Measurements from ENCODE around the gene NR2F1-AS1. TPM values are rescaled to one million over a fixed set of nuclear protein-coding genes. Genes with fewer than 3 reads are reported as not detected.
"Not testable (repeated sequence)": the region's sequence is repeated elsewhere in the genome, so short reads cannot be mapped to it uniquely, and the experiment has no call there.

NR2F1-AS1 gene
- total RNA-seq, 1 donor from 2014 or later = 13.6 TPM

DNA sequence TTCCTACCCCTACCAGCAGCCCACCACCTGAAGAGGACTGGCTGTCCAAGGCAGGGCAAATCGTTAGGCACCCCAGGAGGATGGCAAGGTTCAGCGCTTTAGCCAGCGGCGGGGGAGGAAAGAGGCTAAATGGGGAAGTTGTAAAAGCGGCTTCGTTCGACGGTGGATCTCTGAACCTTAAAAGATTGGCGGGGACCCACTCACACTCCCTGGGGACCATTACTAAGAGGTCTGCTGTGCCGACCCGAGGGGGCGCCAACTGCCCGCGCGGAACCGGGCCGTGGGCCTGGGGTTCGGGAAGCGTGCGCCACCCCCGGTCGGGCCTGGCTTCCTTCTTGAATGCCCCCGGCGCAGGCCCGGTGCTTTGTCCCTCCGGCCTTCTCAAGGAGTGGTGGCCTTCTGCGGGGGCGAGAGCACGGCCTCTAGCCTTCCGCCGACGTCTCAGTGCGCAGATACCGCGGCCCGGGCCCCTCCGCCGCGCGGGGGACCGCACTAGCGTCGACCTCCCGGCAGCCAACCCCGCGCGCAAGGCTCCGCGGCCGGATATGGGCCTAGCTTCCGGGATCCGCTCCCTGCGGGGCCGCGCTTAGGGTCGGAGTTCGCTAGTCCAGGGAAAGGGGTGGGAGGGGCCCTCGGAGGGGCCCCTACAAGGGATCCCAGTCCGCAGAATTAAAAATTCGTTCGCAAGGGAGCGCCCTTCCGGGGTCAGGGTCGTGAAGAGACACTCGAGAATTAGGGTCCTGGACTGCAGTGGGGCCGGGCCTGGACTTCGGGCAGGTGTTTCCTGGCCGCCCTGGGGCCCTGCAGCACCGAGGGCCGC, 10.5 kb downstream of the NR2F1-AS1 start:
- DNase-seq (ENCODE audit: low spot score in 2 of 2, unreplicated experiment in 2 of 2) = no peak
- peaks cover 71% of the 10 kb centered on the region for H3K27me3 Mint-ChIP-seq (ENCODE audit: low read depth)
- H3K4me3 Mint-ChIP-seq = peak overlapping the region; percentile 33
- H3K9me3 Mint-ChIP-seq = no peaks in the 10 kb centered on the region
- H3K36me3 Mint-ChIP-seq = no peaks in the 10 kb centered on the region
- peaks cover 35% of the 10 kb centered on the region for H3K4me1 Mint-ChIP-seq
- TF ChIP-seq, protein P1, sequence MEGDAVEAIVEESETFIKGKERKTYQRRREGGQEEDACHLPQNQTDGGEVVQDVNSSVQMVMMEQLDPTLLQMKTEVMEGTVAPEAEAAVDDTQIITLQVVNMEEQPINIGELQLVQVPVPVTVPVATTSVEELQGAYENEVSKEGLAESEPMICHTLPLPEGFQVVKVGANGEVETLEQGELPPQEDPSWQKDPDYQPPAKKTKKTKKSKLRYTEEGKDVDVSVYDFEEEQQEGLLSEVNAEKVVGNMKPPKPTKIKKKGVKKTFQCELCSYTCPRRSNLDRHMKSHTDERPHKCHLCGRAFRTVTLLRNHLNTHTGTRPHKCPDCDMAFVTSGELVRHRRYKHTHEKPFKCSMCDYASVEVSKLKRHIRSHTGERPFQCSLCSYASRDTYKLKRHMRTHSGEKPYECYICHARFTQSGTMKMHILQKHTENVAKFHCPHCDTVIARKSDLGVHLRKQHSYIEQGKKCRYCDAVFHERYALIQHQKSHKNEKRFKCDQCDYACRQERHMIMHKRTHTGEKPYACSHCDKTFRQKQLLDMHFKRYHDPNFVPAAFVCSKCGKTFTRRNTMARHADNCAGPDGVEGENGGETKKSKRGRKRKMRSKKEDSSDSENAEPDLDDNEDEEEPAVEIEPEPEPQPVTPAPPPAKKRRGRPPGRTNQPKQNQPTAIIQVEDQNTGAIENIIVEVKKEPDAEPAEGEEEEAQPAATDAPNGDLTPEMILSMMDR (IDR thresholded peaks at IDR 0.05; ENCODE audit: unreplicated experiment) = no peak
- no peak overlapping the region for H3K27ac Mint-ChIP-seq

DNA sequence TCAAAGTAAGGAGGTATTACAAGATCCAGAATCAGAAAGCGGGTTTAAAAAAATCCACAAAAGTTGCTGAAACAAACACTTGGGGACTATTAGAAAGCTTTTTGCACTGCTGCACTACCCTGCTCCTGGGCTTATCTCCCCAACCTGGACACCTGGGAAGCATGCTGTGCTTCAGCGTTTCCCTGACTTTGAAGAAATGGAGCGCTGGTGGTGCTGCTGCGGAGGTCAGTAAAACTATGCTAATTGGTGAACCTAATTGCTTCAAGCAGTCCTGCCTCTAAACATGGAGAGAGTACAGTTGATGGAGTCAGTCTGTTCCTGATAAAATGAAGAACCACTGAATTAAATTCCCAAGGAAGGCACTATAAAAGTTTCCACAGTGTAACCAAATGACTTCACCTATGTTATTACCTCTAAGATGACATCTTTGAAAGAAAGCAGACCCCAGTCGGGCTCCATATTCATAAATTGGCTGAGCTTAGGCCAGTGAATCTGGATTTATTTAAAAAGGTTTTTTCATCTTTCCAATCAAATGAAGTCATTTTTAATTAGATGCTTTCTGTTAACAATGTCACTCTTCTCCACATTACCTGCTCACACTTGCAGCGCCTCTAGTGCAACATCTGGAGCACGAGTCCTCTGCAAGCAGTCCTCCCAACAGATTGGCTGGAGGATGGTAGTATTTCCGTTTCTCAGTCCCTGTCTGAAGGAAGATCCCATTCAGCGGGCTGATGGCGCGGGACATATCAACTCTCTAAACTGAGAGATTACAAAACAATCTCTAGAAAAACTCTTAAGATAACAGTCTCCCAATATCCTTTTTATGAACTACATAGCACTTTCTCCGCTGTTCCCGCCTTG, 11.5 kb downstream of the NR2F1-AS1 start:
- DNase-seq (ENCODE audit: low spot score in 2 of 2, unreplicated experiment in 2 of 2) = no peak
- Mint-ChIP-seq H3K4me1 (peaks cover 33% of the 10 kb centered on the region), H3K4me3 (peak overlapping the region; percentile 33), H3K27ac (no peak overlapping the region), H3K27me3 (ENCODE audit: low read depth) (peaks cover 61% of the 10 kb centered on the region), H3K36me3 (no peaks in the 10 kb centered on the region), H3K9me3 (peaks cover 1% of the 10 kb centered on the region)
- TF ChIP-seq, protein P1 (IDR thresholded peaks at IDR 0.05; ENCODE audit: unreplicated experiment) = no peak

DNA sequence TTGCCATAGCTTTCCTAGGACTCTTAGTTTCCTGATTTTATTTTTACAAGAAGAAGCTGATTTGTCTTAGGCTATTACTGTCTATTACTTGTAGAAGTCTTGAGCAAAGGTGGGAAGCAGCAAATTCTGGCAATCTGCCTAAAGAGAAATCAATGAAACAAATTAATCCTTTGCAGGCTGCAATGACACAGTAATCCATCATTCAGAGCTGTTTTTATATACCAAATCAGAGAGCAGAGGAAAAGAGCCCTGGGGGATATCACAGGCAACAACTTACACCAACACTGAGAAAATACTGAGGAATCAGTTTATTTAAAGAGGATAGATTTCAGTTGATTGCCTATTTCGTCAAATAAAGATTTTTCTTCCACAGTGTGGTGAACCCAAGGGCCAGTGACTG, 13.6 kb downstream of the NR2F1-AS1 start:
- peaks cover 6% of the 10 kb centered on the region for H3K36me3 Mint-ChIP-seq
- TF ChIP-seq, protein P1 (IDR thresholded peaks at IDR 0.05; ENCODE audit: unreplicated experiment) = no peak
- H3K27me3 Mint-ChIP-seq (ENCODE audit: low read depth) = peaks cover 40% of the 10 kb centered on the region
- H3K27ac Mint-ChIP-seq = no peak overlapping the region
- H3K9me3 Mint-ChIP-seq = peaks cover 5% of the 10 kb centered on the region
- peaks cover 19% of the 10 kb centered on the region for H3K4me1 Mint-ChIP-seq
- DNase-seq (ENCODE audit: low spot score in 2 of 2, unreplicated experiment in 2 of 2) = no peak
- no peak overlapping the region for H3K4me3 Mint-ChIP-seq

DNA sequence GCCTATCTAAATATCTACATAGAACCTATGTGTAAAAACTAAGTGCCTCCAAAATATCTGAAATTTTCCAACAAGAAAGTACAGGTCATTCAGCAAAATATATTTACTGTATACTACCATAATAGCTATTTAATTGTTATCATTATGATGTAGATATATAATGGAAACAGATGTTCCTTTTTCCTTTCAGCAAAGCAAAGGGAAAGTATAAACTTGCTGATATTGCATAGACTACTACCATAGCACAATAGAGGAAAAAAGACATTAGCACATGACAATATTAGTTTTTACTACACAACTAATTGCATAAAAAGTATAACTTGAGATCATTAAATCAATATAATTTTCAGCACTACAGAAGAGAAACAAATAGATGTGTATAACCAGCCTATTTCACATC, 14.9 kb downstream of the NR2F1-AS1 start:
- peaks cover 5% of the 10 kb centered on the region for H3K9me3 Mint-ChIP-seq
- peaks cover 27% of the 10 kb centered on the region for H3K27me3 Mint-ChIP-seq (ENCODE audit: low read depth)
- H3K4me3 Mint-ChIP-seq = no peak overlapping the region
- no peak for DNase-seq (ENCODE audit: low spot score in 2 of 2, unreplicated experiment in 2 of 2)
- H3K27ac Mint-ChIP-seq = no peak overlapping the region
- H3K36me3 Mint-ChIP-seq = peaks cover 7% of the 10 kb centered on the region
- peaks cover 8% of the 10 kb centered on the region for H3K4me1 Mint-ChIP-seq
- TF ChIP-seq, protein P1 (IDR thresholded peaks at IDR 0.05; ENCODE audit: unreplicated experiment) = no peak

DNA sequence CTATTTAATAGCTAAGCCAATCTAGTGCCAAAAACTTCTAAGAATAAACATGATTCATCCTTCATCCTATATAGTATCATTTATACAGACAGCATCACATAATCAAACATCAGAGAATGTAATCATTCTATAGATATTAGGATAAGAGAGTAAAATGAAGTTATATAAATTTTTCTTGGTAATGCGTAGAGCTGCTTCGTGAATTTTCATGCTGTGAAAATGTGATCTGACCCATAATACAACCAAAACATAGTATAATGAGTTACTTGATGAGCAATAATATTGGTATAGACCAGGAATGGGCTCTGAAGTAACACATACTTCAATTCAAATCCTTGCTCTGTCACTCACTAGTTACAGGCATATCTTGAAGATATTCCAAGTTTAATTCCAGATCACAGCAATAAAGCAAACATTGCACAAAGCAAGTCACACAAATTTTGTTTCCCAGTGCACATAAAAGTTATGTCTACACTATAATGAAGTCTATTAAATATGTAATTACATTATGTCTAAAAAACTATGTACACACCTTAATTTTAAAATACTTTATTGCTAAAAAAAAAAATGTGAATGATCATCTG, 23.9 kb downstream of the NR2F1-AS1 start:
- Mint-ChIP-seq H3K4me3 (no peak overlapping the region), H3K4me1 (no peaks in the 10 kb centered on the region), H3K9me3 (peaks cover 2% of the 10 kb centered on the region), H3K36me3 (peaks cover 29% of the 10 kb centered on the region), H3K27me3 (ENCODE audit: low read depth) (no peaks in the 10 kb centered on the region), H3K27ac (no peak overlapping the region)
- TF ChIP-seq, protein P1 (IDR thresholded peaks at IDR 0.05; ENCODE audit: unreplicated experiment) = no peak
- no peak for DNase-seq (ENCODE audit: low spot score in 2 of 2, unreplicated experiment in 2 of 2)

DNA sequence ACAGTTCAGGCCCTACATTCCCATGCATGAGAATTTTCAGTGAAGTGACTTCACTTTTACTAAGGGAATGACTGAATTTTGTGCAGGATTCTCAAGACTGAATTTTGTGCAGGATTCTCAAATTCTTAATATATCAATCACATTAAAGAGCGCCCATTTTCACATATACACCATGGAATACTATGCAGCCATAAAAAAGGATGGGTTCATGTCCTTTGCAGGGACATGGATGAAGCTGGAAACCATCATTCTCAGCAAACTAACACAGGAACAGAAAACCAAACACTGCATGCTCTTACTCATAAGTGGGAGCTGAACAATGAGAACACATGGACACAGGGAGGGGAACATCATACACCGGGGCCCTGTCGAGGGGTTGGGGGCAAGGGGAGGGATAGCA, 31.4 kb downstream of the NR2F1-AS1 start:
- not testable (repeated sequence) for H3K27me3 Mint-ChIP-seq (ENCODE audit: low read depth); H3K4me1 Mint-ChIP-seq; H3K27ac Mint-ChIP-seq; H3K4me3 Mint-ChIP-seq; H3K9me3 Mint-ChIP-seq; DNase-seq (ENCODE audit: low spot score in 2 of 2, unreplicated experiment in 2 of 2)
- peaks cover 13% of the 10 kb centered on the region for H3K36me3 Mint-ChIP-seq
